IPS DF 4.7 (cell line): ENCODE measurements around the gene MTMR11.
"Not testable (repeated sequence)": the region's sequence is repeated elsewhere in the genome, so short reads cannot be mapped to it uniquely, and the experiment has no call there.

Experiments used
- DNase-seq: peaks from one replicate; pipeline ENCODE4 v3.0.0-alpha.2; 2013; ENCODE audit warnings: low spot score; ENCODE audit errors: extremely low read depth

MTMR11 gene

GRCh38 chr1:149936170-149936991, at the start of gene MTMR11:
TSS of gene MTMR11 (minus strand) at chr1:149936879. CDS start at chr1:149936647, 232 bp downstream.
- no peak for DNase-seq

- DNase-seq: no peak
Observed at GRCh38 chr1:149979972-149980540, 43.4 kb upstream of the MTMR11 start.

DNA sequence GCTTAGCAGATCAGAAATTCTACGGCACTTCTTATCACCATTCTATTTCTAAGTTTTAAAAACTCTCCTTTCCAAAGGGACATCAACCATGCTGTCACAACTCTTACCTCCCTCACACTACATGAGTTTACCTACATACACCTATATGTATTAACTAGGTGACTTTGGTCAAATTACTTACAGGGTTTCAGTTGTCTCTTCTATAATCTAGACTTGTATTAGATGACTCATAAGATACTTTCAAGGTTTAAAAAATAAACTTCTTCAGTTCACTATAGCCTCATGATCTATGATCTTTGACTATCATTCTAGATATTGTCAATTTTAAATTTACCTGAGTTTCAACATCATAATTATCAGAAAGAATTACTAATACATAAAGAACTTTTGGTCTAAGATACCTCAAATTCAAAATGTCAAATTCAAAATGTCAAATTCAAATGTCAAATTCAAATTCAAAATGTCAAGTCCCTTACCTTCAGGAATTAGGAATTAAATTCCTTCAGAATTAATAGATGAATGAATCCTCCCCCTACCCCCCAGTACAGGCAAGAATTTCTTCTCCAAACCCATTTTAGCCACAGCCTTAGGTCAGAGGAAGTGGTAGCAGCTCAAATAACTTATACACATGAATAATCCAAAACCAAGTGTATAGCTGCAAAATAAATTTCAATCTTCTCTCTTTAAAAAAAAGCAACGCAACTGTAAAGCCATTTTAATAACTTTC, 42.7 kb upstream of the MTMR11 start:
- no peak for DNase-seq

DNA sequence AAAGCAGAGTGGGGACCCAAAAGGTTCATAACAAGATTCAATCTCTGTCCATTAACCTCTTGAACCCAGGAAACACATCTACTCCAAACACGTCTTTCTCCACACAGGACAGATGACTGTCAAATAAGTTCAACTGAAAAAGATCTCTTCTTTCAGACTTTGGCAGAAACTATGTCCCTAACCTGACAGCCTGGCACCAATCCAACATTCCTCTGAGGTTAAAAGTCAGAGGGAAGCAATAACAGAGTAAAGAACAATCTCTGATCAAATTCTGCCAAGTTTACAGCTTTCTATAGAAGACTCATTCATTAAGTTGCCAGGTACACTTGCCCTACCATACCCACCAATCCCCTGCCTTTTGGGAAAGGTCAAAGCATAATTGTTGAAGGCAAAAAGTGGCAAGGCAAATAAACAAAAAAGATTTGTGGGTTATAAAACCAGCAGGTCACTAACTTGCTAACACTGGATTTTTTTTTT, 41.9 kb upstream of the MTMR11 start:
- DNase-seq: no peak

GRCh38 chr1:149977345-149977744, 40.7 kb upstream of the MTMR11 start:
- DNase-seq: no peak

DNA sequence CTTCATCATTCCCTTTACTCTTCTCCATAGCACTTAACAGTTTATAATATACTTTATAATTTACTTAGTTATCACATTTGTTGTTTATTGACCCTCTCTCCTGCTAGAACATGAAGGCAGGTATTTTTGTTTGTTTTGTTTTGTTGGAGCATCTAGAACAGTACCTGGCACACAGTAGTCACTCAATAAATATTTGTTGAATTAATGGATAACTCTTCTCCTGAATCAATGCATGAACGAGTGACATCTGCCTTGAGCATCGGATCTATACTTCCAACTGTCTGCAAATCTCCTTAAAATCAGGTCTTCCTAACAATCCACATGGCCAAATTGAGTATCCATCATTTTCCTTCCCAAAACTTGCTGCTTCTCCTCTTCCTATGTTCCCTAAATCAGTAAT, 35.9 kb upstream of the MTMR11 start:
- DNase-seq: no peak

GRCh38 chr1:149967646-149968045, 31.0 kb upstream of the MTMR11 start:
- DNase-seq: no peak

GRCh38 chr1:149967041-149967440, 30.4 kb upstream of the MTMR11 start:
- no peak for DNase-seq

GRCh38 chr1:149966405-149966804, 29.7 kb upstream of the MTMR11 start:
- DNase-seq: no peak

DNA sequence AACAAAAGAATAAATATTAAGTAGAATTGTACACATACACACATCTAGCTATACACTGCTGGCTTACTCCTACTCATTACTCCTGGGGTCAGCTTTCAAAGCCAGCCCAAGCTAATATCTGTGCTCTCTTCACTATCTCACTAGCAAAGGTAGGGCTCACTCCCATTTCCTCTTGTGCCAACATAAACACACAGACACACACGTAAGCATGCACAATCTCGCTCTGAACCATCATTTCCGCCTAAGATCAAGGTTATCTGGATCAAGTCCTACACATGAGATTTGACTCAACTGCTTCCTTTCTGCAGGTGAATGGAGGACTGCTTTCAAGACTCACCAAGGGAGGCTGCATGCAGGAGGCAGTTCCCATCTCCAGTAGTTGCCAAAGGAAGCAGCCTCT, 28.8 kb upstream of the MTMR11 start:
- no peak for DNase-seq

- no peak for DNase-seq
Observed at GRCh38 chr1:149963358-149963757, 26.7 kb upstream of the MTMR11 start.

DNA sequence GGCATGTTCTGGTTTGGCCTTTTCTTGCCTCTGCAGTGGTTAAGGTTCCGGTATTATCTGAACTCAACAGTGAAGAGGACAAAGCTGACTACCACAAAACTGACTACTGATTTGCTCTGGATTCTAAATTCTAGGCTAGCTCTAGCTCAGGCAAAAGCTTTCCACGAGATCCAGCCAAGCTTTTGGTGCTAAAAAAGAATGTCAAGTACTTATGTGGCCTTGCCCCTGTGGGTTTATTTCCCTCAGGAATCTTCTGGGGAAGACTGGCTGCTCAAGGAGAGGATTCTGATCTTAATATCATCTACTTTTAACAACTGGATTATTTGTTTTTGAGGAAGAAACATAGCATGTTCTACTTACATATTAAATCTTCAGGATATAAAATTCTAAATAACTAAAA, 26.1 kb upstream of the MTMR11 start:
- DNase-seq: no peak

DNA sequence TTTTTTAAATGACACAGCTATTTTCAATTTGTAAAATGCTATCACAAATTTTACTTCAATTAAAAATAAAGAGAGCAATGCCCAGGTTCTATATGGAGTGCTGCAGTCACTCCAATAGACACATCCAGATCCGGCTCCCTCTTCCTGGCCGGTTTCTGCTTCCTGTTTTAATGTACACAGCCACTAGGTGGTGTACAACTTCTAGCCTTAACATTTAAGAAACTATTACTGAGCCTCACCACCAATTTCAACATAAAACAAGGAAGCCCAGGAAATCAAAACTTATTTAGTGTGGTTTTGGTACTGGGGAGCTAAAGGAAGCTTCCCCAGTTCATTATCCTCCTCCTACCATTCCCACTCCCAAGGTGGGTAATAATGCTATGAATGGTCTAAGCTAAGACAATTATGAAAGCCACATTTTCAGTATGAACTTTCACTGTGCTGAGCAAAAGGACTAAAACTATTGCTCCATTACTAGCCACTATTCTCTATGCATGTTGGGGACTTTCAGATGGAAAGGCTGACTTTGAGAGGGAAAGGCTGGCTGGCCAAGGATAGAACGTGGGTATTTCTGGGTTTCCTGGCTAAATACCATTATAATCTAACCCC, 25.5 kb upstream of the MTMR11 start:
- no peak for DNase-seq

DNA sequence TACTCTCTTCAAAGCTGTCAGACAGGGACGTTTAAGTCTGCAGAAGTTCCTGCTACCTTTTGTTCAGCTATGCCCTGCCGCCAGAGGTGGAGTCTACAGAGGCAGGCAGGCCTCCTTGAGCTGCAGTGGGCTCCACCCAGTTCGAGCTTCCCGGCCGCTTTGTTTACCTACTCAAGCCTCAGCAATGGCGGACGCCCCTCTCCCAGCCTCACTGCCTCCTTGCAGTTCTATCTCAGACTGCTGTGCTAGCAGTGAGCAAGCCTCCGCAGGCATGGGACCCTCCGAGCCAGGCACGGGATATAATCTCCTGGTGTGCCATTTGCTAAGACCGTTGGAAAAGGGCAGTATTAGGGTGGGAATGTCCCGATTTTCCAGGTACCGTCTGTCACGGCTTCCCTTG, 20.9 kb upstream of the MTMR11 start:
- DNase-seq: not testable (repeated sequence)

GRCh38 chr1:149949911-149950310, 13.2 kb upstream of the MTMR11 start:
- no peak for DNase-seq

DNA sequence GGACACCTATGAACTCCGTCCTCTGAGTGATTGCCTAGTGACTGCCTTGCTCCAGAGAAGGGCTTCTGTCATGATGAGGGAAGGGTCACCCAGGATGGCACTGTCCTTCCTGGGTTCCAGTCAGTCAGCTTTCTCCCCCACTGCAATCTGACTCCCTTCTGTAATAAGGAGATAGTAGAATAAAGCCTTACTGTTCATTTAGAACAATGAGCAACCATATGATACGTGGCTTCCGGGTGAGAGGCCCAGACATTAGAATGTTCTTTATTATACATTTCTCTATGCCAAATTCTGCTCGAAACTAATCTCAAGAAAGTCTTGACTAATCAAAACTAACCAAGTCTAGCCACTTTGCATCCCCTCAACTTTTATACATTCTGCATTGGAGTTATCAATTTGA, 8.5 kb upstream of the MTMR11 start:
- no peak for DNase-seq

DNA sequence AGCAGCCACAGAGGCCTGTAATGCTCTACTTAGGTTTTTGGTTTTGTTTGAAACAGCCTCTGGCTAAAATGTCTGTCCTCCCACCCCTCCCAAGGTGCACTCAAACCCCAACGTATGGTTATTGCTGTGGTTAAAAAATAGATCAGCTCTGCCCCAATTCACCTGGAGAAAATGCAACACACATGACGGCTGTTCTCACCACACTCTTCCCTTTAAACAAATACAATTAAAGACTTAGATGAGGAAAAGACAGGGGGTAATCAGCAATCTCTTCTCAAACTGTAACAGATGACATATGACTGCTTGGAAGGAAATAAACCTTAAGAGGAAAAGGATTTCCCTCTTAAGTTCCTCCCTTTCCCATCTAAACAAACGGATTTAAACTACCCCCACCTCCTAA, 6.2 kb upstream of the MTMR11 start:
- no peak for DNase-seq

DNA sequence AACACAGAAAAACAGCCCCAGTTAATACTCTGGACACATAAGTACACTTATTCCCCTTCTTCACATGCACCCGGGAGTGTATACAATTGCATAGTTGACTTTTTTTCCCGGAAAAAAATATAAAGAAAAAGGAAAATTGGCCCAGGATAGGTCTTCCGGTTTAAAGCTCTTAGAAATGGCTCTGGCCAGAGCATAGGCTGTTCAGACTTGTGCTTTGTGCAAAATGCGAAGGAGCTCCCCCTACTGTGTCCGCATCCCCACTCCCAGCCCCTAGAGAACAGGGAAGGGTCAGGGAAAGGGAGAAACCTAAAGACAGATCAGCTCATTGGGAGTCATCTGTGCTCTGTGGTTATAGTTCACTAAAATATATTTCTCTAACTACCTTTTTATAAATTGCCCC, 5.5 kb upstream of the MTMR11 start:
- no peak for DNase-seq

- DNase-seq: no peak
Observed at GRCh38 chr1:149940427-149940826, 3.7 kb upstream of the MTMR11 start.

DNA sequence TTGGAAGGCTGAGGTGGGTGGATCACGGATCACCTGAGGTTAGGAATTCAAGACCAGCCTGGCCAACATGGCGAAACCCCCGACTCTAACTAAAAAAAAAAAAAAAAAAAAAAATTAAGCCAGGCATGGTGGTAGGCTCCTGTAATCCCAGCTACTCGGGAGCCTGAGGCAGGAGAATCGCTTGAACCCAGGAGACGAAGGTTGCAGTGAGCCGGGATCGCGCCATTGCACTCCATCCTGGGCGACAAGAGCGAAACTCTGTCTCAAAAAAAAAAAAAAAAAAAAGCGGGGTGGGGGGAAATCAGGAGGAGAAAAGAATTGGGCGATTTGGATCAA, 2.0 kb upstream of the MTMR11 start:
- DNase-seq: not testable (repeated sequence)

DNA sequence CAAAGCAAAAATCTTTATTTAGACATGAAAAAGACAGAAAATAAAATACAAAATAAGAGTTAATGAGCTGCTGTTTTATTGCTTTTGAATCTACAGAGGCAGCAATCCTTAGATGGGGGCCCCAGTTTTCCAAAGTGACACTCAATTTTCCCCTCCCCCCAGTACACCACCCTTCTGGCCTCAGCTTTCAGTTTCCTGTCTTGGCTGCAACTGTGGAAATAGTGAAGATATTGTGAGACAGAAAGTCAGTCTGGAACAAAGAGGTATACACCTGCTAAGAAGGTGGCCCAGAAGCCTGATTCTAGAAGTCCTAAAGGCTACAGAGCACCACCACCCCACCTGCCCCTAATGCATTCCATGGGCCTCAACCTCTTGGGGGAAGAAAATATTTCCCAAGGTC, 1.1 kb upstream of the MTMR11 start:
- DNase-seq: no peak
